Breast epithelium (tissue), 4 donors: ENCODE data around the gene CEP131. TPM values are rescaled to one million over a fixed set of nuclear protein-coding genes. Genes with fewer than 3 reads are reported as not detected.

Experiments used
- DNase-seq, 2 donors: peaks; one replicate each; pipeline ENCODE4 v3.0.0-alpha.2; 2019; ENCODE audit warnings: low spot score in 2 of 2
- H3K27ac ChIP-seq, 2 donors: fragments of 200-600 bp; sonication (generic) in 1 of 2; one replicate each; pipeline ENCODE4 v1.5.1; 2016 to 2019; ENCODE audit warnings: mild to moderate bottlenecking in 1 of 2
- H3K27me3 ChIP-seq, 2 donors: fragments of 200-600 bp; sonication (generic) in 1 of 2; one replicate each; pipeline versions ENCODE4 v1.5.1 to v1.6.0; 2017 to 2019; ENCODE audit warnings: control low read depth in 1 of 2, mild to moderate bottlenecking in 1 of 2
- H3K36me3 ChIP-seq: fragments of 200-600 bp; one replicate; pipeline ENCODE4 v1.5.1; 2019
- H3K4me1 ChIP-seq, 2 donors: fragments of 200-600 bp; sonication (generic); one replicate each; pipeline ENCODE4 v1.5.1; 2016 to 2019; ENCODE audit warnings: control low read depth in 1 of 2
- H3K4me3 ChIP-seq, 3 donors: fragments of 200-600 bp; sonication (generic); 1 replicate in 2 of 3; 2 replicates in 1 of 3; pipeline ENCODE4 v1.5.1; 2016 to 2019; ENCODE audit warnings: mild to moderate bottlenecking in 3 of 3, moderate library complexity in 2 of 3
- H3K9me3 ChIP-seq, 2 donors: fragments of 200-600 bp; sonication (generic) in 1 of 2; one replicate each; pipeline ENCODE4 v1.5.1; 2016 to 2019; ENCODE audit warnings: control low read depth in 1 of 2
- POLR2A ChIP-seq: fragments of 450-650 bp; IDR thresholded peaks from one replicate; pipeline ENCODE4 v1.6.1; 2016; ENCODE audit warnings: antibody characterized with exemption, mild to moderate bottlenecking, moderate library complexity
- POLR2AphosphoS5 ChIP-seq, 3 donors: sonication (generic); formaldehyde crosslinking; IDR thresholded peaks; one replicate each; pipeline ENCODE4 v1.6.1; 2017; ENCODE audit warnings: antibody characterized with exemption in 3 of 3
- intact Hi-C: fragments of 100-400 bp; cut with DNase I; formaldehyde crosslinking; loops from one replicate; pipeline ENCODE4 v1.15.1; 2023; ENCODE audit warnings: low total_unique reads
- total RNA-seq, 3 donors: library from RNA; depleted of rRNA; stranded (reverse); fragments of >200 nt; gene quantifications; one replicate each; pipeline ENCODE4 v1.1.0, GENCODE V29; 2016
- TF ChIP-seq, protein P1 (sequence below), 3 donors: fragments of 450-650 bp; IDR thresholded peaks; one replicate each; pipeline ENCODE4 v1.5.1; 2016 to 2017; ENCODE audit warnings: antibody characterized with exemption in 3 of 3, mild to moderate bottlenecking in 3 of 3, moderate library complexity in 3 of 3

The CEP131 gene
- total RNA-seq, 3 donors from 2014 or later: 6.9 to 12.8 (median 9.7) TPM

DNA sequence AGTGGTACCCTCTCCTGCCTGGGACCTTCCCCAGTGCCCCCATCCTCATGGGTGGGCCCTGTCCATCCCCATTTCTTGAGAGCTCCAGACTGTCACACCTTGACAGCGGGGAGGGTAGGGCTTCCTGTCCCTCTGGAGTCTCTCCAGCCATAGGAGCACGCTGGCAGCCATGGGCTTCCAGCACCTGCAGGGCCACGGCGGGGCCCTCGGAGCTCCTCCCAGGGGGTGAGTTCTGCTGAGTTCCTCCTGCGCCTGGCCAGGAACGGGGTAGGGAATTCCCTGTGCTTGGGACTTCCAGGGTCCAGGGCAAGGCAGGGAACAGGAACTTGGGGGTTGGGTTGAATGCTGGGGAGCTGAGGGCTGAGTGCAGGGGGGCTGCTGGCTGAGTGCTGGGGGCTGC is 33.7 kb downstream of the CEP131 start:
- H3K27ac ChIP-seq: no peak overlapping the region
- H3K4me1 ChIP-seq: no peaks in the 10 kb centered on the region
- H3K36me3 ChIP-seq: no peaks in the 10 kb centered on the region
- DNase-seq: no peak
- no peak overlapping the region for H3K4me3 ChIP-seq
- TF ChIP-seq POLR2A: no peak
- no peak for TF ChIP-seq POLR2AphosphoS5 (IDR thresholded peaks at IDR 0.05)
- TF ChIP-seq, protein P1, sequence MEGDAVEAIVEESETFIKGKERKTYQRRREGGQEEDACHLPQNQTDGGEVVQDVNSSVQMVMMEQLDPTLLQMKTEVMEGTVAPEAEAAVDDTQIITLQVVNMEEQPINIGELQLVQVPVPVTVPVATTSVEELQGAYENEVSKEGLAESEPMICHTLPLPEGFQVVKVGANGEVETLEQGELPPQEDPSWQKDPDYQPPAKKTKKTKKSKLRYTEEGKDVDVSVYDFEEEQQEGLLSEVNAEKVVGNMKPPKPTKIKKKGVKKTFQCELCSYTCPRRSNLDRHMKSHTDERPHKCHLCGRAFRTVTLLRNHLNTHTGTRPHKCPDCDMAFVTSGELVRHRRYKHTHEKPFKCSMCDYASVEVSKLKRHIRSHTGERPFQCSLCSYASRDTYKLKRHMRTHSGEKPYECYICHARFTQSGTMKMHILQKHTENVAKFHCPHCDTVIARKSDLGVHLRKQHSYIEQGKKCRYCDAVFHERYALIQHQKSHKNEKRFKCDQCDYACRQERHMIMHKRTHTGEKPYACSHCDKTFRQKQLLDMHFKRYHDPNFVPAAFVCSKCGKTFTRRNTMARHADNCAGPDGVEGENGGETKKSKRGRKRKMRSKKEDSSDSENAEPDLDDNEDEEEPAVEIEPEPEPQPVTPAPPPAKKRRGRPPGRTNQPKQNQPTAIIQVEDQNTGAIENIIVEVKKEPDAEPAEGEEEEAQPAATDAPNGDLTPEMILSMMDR (IDR thresholded peaks at IDR 0.05): no peak
- no peaks in the 10 kb centered on the region for H3K27me3 ChIP-seq
- intact Hi-C loops: no loop called here
- H3K9me3 ChIP-seq: no peaks in the 10 kb centered on the region

DNA sequence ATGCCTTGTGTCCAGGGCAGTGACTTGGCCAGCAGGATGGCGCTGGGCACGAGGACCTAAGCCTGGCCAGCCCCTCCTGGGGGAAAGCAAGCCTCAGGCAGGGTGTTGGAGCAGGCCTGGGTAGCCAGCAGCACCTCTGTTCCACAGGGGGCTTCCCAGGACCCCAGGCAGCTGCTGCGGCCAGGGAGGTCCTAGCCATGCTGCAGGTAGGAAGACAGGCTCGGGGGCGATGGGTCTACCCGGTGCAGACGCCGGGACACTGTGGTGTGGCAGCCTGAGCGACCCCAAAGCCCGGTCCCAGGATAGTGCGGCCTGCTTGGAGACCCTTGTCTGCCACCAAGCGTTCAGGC is 34.3 kb downstream of the CEP131 start:
- intact Hi-C loops: no loop called here
- no peaks in the 10 kb centered on the region for H3K4me1 ChIP-seq
- H3K4me3 ChIP-seq: no peak overlapping the region
- TF ChIP-seq, protein P1 (IDR thresholded peaks at IDR 0.05): no peak
- TF ChIP-seq POLR2A (no peak), POLR2AphosphoS5 (IDR thresholded peaks at IDR 0.05) (no peak)
- H3K27me3 ChIP-seq: peaks cover 0 to 4% of the 10 kb centered on the region in 2 donors
- H3K36me3 ChIP-seq: no peaks in the 10 kb centered on the region
- DNase-seq: no peak
- H3K9me3 ChIP-seq: peaks cover 0 to 3% of the 10 kb centered on the region in 2 donors
- H3K27ac ChIP-seq: no peak overlapping the region

DNA sequence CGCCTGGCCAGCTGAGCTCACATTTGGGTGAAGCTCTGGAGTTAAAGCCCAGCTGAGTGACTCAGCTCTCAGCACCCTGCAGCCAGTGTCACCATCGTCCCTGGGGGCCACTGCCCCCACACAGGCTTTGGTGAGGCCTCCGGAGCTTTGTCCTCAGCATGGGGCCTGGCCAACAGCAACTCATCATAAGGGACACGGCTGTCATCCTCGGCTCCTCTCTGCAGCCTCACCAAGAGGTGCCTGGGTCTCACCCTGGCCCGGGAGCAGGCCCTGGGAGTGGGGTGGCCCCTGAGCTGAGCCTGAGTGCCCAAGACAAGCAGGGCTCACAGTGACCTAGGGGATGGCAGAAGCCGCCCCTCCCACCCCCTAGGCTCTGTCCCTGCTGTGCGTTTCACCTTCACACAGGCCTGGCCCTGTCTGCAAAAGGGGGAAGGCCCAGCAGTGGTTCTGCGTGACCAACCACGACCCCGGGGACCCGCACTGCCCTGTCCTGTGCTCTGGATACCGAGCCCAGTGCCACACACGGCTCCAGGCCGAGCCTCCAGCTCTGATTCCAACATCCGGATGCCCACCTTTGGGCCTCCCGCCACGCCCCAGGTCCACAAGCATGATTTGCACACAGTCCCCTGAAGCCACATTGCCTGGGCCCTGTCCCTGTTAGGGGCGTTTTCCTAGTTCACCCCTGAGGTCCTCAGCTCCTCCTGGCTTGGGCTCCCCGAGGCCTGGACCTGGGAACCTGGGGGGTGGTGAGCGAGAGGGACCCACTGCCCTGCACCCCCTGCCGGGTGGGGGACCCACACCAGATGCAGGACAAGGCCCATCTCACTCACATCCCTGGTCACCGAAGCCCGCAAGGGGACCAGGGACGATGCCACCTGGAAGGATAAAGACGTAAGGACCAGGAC is 34.9 kb downstream of the CEP131 start:
- H3K4me1 ChIP-seq: no peaks in the 10 kb centered on the region
- no peak overlapping the region for H3K27ac ChIP-seq
- H3K36me3 ChIP-seq: no peaks in the 10 kb centered on the region
- H3K9me3 ChIP-seq: peaks cover 0 to 3% of the 10 kb centered on the region in 2 donors
- no peak for DNase-seq
- H3K4me3 ChIP-seq: no peak overlapping the region
- H3K27me3 ChIP-seq: peaks cover 0 to 9% of the 10 kb centered on the region in 2 donors
- intact Hi-C loops: no loop called here
- TF ChIP-seq, protein P1 (IDR thresholded peaks at IDR 0.05): no peak
- TF ChIP-seq POLR2AphosphoS5 (IDR thresholded peaks at IDR 0.05) (no peak), POLR2A (no peak)

DNA sequence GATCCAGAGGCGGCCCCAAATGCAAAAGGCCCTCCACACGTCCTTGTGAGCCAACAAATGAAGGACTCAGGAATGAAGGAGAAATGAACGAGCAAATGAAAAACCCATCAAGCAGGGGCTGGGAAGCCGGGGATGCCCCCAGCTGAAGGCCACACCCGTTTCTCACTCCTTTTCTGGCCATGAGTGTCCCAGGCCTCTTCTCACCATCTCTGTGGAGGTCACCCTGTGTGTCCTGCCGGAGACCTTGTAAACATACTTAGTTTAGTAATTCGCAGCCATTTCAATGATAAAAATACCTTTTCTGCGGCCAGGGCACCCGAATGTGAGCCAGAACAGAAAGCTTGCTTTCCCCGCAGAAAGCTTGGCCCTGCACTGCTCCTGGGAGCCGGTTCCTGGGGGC is 35.6 kb downstream of the CEP131 start:
- DNase-seq: no peak
- intact Hi-C loops: no loop called here
- H3K27ac ChIP-seq: no peak overlapping the region
- H3K27me3 ChIP-seq: peaks cover 0 to 9% of the 10 kb centered on the region in 2 donors
- TF ChIP-seq POLR2A: no peak
- no peak for TF ChIP-seq POLR2AphosphoS5 (IDR thresholded peaks at IDR 0.05)
- TF ChIP-seq, protein P1 (IDR thresholded peaks at IDR 0.05): no peak
- H3K9me3 ChIP-seq: peaks cover 0 to 3% of the 10 kb centered on the region in 2 donors
- no peaks in the 10 kb centered on the region for H3K36me3 ChIP-seq
- H3K4me3 ChIP-seq: no peak overlapping the region
- no peaks in the 10 kb centered on the region for H3K4me1 ChIP-seq

DNA sequence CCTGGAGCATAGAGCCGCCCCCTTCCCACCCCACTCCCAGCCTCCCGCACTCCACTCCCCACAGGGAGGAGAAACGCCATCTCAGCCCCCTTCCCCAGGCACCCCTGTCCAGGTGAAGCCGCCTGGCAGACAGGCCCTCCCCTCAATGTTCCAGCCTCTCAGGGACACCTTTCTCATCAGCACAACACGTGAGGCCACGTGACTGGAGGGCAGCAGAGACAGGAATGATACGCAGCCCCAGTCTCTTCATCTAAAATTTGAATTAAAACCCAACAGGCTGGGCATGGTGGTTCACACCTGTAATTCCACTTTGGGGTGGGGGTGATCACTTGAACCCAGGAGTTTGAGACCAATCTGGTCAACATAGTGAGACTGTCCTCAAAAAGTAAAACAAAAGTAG is 36.6 kb downstream of the CEP131 start:
- Histone ChIP-seq H3K27ac (no peak overlapping the region), H3K9me3 (peaks cover 0 to 3% of the 10 kb centered on the region in 2 donors), H3K36me3 (no peaks in the 10 kb centered on the region), H3K27me3 (peaks cover 0 to 9% of the 10 kb centered on the region in 2 donors), H3K4me3 (no peak overlapping the region), H3K4me1 (no peaks in the 10 kb centered on the region)
- TF ChIP-seq, protein P1 (IDR thresholded peaks at IDR 0.05): no peak
- TF ChIP-seq POLR2AphosphoS5 (IDR thresholded peaks at IDR 0.05) (no peak), POLR2A (no peak)
- intact Hi-C loops: no loop called here
- no peak for DNase-seq
